Progenitor cell of endocrine pancreas (in vitro differentiated cells): Measurements from ENCODE around the gene DOCK6. TPM values are rescaled to one million over a fixed set of nuclear protein-coding genes. Genes with fewer than 3 reads are reported as not detected.

Source experiments
- DNase-seq: peaks from one replicate; pipeline ENCODE4 v3.0.0; 2021; ENCODE audit warnings: low spot score; ENCODE audit not compliant: unreplicated experiment
- H3K27ac Mint-ChIP-seq: 2 replicates; pipeline ENCODE4 v1.8.0; 2021; ENCODE audit warnings: mild to moderate bottlenecking, moderate library complexity, mixed read lengths
- H3K27me3 Mint-ChIP-seq: 2 replicates; pipeline ENCODE4 v1.8.0; 2021; ENCODE audit warnings: mixed read lengths
- H3K36me3 Mint-ChIP-seq: 2 replicates; pipeline ENCODE4 v1.8.0; 2022; ENCODE audit warnings: mixed read lengths; ENCODE audit not compliant: insufficient read depth
- H3K4me1 Mint-ChIP-seq: 2 replicates; pipeline ENCODE4 v1.8.0; 2021; ENCODE audit warnings: low read depth, mixed read lengths
- H3K4me3 Mint-ChIP-seq: 2 replicates; pipeline ENCODE4 v1.8.0; 2021; ENCODE audit warnings: low read depth, mild to moderate bottlenecking, moderate library complexity, mixed read lengths
- H3K9me3 Mint-ChIP-seq: 2 replicates; pipeline ENCODE4 v1.8.0; 2021; ENCODE audit warnings: low read depth, mixed read lengths
- total RNA-seq: library from RNA; stranded (reverse); gene quantifications from 2 replicates; pipeline ENCODE4 v1.2.1, GENCODE V29; 2021
- TF ChIP-seq, protein P1 (sequence below): fragments of 200-600 bp; sonication (generic); IDR thresholded peaks from one replicate; pipeline ENCODE4 v1.5.0; 2021; ENCODE audit warnings: antibody characterized with exemption, mild to moderate bottlenecking; ENCODE audit not compliant: unreplicated experiment

DOCK6 gene
- total RNA-seq, 1 donor from 2014 or later: 88.0 TPM

- no peaks in the 10 kb centered on the region for H3K27me3 Mint-ChIP-seq
- H3K9me3 Mint-ChIP-seq: no peaks in the 10 kb centered on the region
- peaks cover 24% of the 10 kb centered on the region for H3K36me3 Mint-ChIP-seq
- peaks cover 1% of the 10 kb centered on the region for H3K4me1 Mint-ChIP-seq
- no peak overlapping the region for H3K27ac Mint-ChIP-seq
- DNase-seq: no peak
- H3K4me3 Mint-ChIP-seq: no peak overlapping the region
- TF ChIP-seq, protein P1, sequence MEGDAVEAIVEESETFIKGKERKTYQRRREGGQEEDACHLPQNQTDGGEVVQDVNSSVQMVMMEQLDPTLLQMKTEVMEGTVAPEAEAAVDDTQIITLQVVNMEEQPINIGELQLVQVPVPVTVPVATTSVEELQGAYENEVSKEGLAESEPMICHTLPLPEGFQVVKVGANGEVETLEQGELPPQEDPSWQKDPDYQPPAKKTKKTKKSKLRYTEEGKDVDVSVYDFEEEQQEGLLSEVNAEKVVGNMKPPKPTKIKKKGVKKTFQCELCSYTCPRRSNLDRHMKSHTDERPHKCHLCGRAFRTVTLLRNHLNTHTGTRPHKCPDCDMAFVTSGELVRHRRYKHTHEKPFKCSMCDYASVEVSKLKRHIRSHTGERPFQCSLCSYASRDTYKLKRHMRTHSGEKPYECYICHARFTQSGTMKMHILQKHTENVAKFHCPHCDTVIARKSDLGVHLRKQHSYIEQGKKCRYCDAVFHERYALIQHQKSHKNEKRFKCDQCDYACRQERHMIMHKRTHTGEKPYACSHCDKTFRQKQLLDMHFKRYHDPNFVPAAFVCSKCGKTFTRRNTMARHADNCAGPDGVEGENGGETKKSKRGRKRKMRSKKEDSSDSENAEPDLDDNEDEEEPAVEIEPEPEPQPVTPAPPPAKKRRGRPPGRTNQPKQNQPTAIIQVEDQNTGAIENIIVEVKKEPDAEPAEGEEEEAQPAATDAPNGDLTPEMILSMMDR: no peak
Measured at GRCh38 chr19:11240008-11240444, 22.3 kb downstream of the DOCK6 start.

DNA sequence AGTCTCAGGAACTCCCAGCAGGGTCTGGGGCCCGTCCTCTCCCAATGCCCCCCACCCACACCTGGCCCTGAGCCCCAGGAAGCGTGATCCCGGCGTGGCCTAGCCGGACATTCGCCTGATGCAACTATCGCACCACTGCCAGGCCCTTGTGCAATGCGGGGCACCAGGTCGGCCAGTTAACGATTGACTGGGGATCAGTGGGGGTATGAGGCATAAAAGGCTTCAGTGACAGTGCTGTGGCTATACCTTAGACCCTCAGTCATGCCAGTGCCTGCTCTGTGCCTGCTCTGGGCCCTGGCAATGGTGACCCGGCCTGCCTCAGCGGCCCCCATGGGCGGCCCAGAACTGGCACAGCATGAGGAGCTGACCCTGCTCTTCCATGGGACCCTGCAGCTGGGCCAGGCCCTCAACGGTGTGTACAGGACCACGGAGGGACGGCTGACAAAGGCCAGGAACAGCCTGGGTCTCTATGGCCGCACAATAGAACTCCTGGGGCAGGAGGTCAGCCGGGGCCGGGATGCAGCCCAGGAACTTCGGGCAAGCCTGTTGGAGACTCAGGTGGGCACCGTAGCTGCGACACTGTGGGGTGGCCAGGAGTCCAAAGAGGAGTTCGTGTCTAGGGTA is 22.8 kb downstream of the DOCK6 start, which contains the start of gene ANGPTL8:
TSS of gene ANGPTL8 (plus strand) at position 243 of the 624 bp plus-strand sequence. CDS start at position 262, 19 bp downstream.
- H3K4me1 Mint-ChIP-seq: peaks cover 1% of the 10 kb centered on the region
- no peak for DNase-seq
- H3K36me3 Mint-ChIP-seq: peaks cover 23% of the 10 kb centered on the region
- TF ChIP-seq, protein P1: no peak
- no peaks in the 10 kb centered on the region for H3K9me3 Mint-ChIP-seq
- no peaks in the 10 kb centered on the region for H3K27me3 Mint-ChIP-seq
- no peak within 1 kb of the TSS for H3K4me3 Mint-ChIP-seq
- no peak within 1 kb of the TSS for H3K27ac Mint-ChIP-seq

GRCh38 chr19:11238781-11239376 is 23.4 kb downstream of the DOCK6 start:
- TF ChIP-seq, protein P1: no peak
- H3K27me3 Mint-ChIP-seq: no peaks in the 10 kb centered on the region
- H3K4me1 Mint-ChIP-seq: peaks cover 1% of the 10 kb centered on the region
- no peak overlapping the region for H3K27ac Mint-ChIP-seq
- no peak for DNase-seq
- H3K36me3 Mint-ChIP-seq: peaks cover 23% of the 10 kb centered on the region
- no peak overlapping the region for H3K4me3 Mint-ChIP-seq
- H3K9me3 Mint-ChIP-seq: no peaks in the 10 kb centered on the region

DNA sequence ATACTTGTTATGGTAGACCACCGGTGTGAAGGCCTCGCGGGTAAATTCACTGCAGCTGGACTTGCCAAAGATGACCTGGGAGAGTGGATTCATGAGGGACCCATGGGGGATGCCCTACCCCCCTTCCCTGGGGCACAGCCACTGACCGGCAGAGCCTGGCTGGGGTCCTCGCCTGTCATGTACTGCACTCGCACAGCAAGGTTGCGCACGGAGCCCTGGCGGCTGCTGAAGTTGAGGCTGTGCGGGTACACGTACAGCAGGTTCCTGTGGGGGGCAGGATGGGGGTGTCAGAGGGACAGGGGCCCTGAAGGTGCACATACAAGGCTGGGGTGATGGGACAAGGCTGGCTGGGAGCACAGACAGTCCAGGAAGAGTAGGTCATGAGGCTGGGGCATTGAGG is 24.3 kb downstream of the DOCK6 start:
- peaks cover 1% of the 10 kb centered on the region for H3K4me1 Mint-ChIP-seq
- no peak overlapping the region for H3K27ac Mint-ChIP-seq

DNA sequence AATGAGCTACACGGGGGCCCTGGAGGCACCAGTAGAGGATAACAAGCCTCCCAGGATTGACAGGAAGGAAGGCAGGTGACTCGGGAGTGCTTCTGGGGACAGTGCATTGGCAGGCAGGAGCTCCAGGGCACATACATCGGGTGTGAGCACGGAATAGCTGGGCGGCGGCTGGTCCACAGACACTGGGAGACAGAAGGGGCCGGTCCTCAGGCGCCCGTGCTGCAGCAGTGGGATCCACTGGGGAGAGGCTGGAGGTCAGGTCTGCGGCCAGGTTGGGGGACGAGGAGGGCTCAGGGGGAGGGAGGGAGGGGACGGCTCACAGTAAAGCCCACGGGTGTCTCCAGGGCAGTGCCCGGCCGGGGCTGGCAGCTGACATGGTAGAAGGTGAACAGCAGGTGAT is 25.0 kb downstream of the DOCK6 start:
- TF ChIP-seq, protein P1: no peak
- H3K9me3 Mint-ChIP-seq: no peaks in the 10 kb centered on the region
- peaks cover 1% of the 10 kb centered on the region for H3K4me1 Mint-ChIP-seq
- no peak overlapping the region for H3K27ac Mint-ChIP-seq
- H3K4me3 Mint-ChIP-seq: no peak overlapping the region
- H3K27me3 Mint-ChIP-seq: no peaks in the 10 kb centered on the region
- H3K36me3 Mint-ChIP-seq: peaks cover 19% of the 10 kb centered on the region
- DNase-seq: no peak

More for the DNA sequence above, 24.3 kb downstream of the DOCK6 start:
- Mint-ChIP-seq H3K27me3 (no peaks in the 10 kb centered on the region), H3K36me3 (peaks cover 20% of the 10 kb centered on the region), H3K9me3 (no peaks in the 10 kb centered on the region), H3K4me3 (no peak overlapping the region)
- TF ChIP-seq, protein P1: no peak
- DNase-seq: no peak
